ENCODE results near the gene DACT1.

The DACT1 gene

GRCh38 chr14:58669556-58670200, 31.9 kb downstream of the DACT1 start:
- no peak for DNase-seq

- DNase-seq = no peak
These were observed 33.3 kb downstream of the DACT1 start for GRCh38 chr14:58671024-58671423.

- DNase-seq = no peak
These were observed 33.7 kb downstream of the DACT1 start for GRCh38 chr14:58671436-58671835.

GRCh38 chr14:58673722-58674121, 36.0 kb downstream of the DACT1 start:
- no peak for DNase-seq

GRCh38 chr14:58677001-58677400, 39.2 kb downstream of the DACT1 start:
- no peak for DNase-seq

GRCh38 chr14:58677517-58677916, 39.8 kb downstream of the DACT1 start:
- no peak for DNase-seq

- no peak for DNase-seq
These were observed 40.2 kb downstream of the DACT1 start for GRCh38 chr14:58677996-58678395.

GRCh38 chr14:58680698-58681097, 42.9 kb downstream of the DACT1 start:
- DNase-seq = no peak

- no peak for DNase-seq
These were observed 49.6 kb downstream of the DACT1 start for GRCh38 chr14:58687232-58687795.

- no peak for DNase-seq
These were observed 53.2 kb downstream of the DACT1 start for GRCh38 chr14:58690801-58691516.

- no peak for DNase-seq
These were observed 55.3 kb downstream of the DACT1 start for GRCh38 chr14:58693048-58693447.

GRCh38 chr14:58695514-58695913, 57.8 kb downstream of the DACT1 start:
- DNase-seq = no peak

- no peak for DNase-seq
These were observed 59.6 kb downstream of the DACT1 start for GRCh38 chr14:58697266-58697929.
